HepG2 (cell line): ENCODE results near the gene MRFAP1.
A peak's percentile ranks its signal among the peaks of the same experiment; 100 is the strongest.
"Not testable (repeated sequence)": the region's sequence is repeated elsewhere in the genome, so short reads cannot be mapped to it uniquely, and the experiment has no call there.

Source experiments
- FOXK1 ChIP-seq: sonication (generic); formaldehyde crosslinking; IDR thresholded peaks from 2 replicates; pipeline ENCODE4 v1.4.0; 2020; ENCODE audit warnings: low read depth, missing genetic modification reagents, borderline replicate concordance
- ZNF232 ChIP-seq: sonication (generic); formaldehyde crosslinking; IDR thresholded peaks from 2 replicates; pipeline ENCODE4 v1.4.0; 2020; ENCODE audit warnings: missing genetic modification reagents, borderline replicate concordance
- TF ChIP-seq, protein P1 (sequence below): sonication (generic); formaldehyde crosslinking; IDR thresholded peaks from 2 replicates; pipeline ENCODE4 v1.4.0; 2020; ENCODE audit warnings: missing genetic modification reagents
- TF ChIP-seq, protein P2 (sequence below): sonication (generic); formaldehyde crosslinking; IDR thresholded peaks from 2 replicates; pipeline ENCODE4 v1.5.0; 2020; ENCODE audit warnings: mild to moderate bottlenecking, missing genetic modification reagents, moderate library complexity

DNA sequence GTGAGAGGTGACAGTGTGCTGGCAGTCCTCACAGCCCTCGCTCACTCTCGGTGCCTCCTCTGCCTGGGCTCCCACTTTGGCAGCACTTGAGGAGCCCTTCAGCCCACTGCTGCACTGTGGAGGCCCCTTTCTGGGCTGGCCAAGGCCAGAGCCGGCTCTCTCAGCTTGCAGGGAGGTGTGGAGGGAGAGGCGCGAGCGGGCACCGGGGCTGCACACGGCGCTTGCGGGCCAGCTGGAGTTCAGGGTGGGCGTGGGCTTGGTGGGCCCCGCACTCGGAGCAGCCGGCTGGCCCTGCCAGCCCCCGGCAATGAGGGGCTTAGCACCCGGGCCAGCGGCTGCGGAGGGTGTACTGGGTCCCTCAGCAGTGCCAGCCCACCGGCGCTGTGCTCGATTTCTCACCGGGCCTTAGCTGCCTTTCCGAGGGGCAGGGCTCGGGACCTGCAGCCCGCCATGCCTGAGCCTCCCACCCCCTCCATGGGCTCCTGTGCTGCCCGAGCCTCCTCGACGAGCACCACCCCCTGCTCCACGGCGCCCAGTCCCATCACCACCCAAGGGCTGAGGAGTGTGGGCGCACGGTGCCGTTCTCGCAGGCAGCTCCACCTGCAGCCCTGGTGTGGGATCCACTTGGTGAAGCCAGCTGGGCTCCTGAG is 32.2 kb downstream of the MRFAP1 start:
- TF ChIP-seq, protein P1, sequence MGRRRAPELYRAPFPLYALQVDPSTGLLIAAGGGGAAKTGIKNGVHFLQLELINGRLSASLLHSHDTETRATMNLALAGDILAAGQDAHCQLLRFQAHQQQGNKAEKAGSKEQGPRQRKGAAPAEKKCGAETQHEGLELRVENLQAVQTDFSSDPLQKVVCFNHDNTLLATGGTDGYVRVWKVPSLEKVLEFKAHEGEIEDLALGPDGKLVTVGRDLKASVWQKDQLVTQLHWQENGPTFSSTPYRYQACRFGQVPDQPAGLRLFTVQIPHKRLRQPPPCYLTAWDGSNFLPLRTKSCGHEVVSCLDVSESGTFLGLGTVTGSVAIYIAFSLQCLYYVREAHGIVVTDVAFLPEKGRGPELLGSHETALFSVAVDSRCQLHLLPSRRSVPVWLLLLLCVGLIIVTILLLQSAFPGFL = not testable (repeated sequence)
- TF ChIP-seq, protein P2, sequence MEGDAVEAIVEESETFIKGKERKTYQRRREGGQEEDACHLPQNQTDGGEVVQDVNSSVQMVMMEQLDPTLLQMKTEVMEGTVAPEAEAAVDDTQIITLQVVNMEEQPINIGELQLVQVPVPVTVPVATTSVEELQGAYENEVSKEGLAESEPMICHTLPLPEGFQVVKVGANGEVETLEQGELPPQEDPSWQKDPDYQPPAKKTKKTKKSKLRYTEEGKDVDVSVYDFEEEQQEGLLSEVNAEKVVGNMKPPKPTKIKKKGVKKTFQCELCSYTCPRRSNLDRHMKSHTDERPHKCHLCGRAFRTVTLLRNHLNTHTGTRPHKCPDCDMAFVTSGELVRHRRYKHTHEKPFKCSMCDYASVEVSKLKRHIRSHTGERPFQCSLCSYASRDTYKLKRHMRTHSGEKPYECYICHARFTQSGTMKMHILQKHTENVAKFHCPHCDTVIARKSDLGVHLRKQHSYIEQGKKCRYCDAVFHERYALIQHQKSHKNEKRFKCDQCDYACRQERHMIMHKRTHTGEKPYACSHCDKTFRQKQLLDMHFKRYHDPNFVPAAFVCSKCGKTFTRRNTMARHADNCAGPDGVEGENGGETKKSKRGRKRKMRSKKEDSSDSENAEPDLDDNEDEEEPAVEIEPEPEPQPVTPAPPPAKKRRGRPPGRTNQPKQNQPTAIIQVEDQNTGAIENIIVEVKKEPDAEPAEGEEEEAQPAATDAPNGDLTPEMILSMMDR (CRISPR knock-in tag) = 0 out of 2 replicates have a peak, but pooled peaks have one; percentile 11
- TF ChIP-seq ZNF232, FOXK1 (CRISPR knock-in tag): not testable (repeated sequence)
